Inflammatory macrophage treated with lipopolysaccharide for 4 hours (primary cell): Measurements from ENCODE around the gene MSANTD1.

ENCODE experiments used
- DNase-seq: peaks from one replicate; pipeline ENCODE4 v3.0.0-alpha.2; 2020

MSANTD1 gene

GRCh38 chr4:3304831-3305609, 56.1 kb downstream of the MSANTD1 start:
- no peak for DNase-seq

GRCh38 chr4:3305610-3306371, 56.8 kb downstream of the MSANTD1 start:
- no peak for DNase-seq
